Measurements from ENCODE around the gene ATP6V1F. TPM values are rescaled to one million over a fixed set of nuclear protein-coding genes. Genes with fewer than 3 reads are reported as not detected.

The ATP6V1F gene
- total RNA-seq, 2 experiments from 2014 or later: 127 to 158 TPM

- ATAC-seq (no peak), DNase-seq (no peak)
- H3K4me3 Mint-ChIP-seq: no peak overlapping the region
- no peaks in the 10 kb centered on the region for H3K4me1 Mint-ChIP-seq
- H3K9me3 Mint-ChIP-seq (ENCODE audit: low read depth): no peaks in the 10 kb centered on the region
- CTCF ChIA-PET: no interaction called here
- H3K36me3 Mint-ChIP-seq: no peaks in the 10 kb centered on the region
- no peaks in the 10 kb centered on the region for H3K27me3 Mint-ChIP-seq
- H3K27ac Mint-ChIP-seq: no peak overlapping the region
Observed at GRCh38 chr7:128848289-128849155, 14.1 kb upstream of the ATP6V1F start.

GRCh38 chr7:128849156-128849515, 13.5 kb upstream of the ATP6V1F start:
- Mint-ChIP-seq H3K4me1 (no peaks in the 10 kb centered on the region), H3K27me3 (no peaks in the 10 kb centered on the region), H3K36me3 (no peaks in the 10 kb centered on the region), H3K4me3 (no peak overlapping the region), H3K27ac (no peak overlapping the region), H3K9me3 (ENCODE audit: low read depth) (no peaks in the 10 kb centered on the region)
- CTCF ChIA-PET: no interaction called here
- no peak for DNase-seq
- ATAC-seq: no peak

- DNase-seq (no peak), ATAC-seq (no peak)
- Mint-ChIP-seq H3K36me3 (no peaks in the 10 kb centered on the region), H3K4me3 (no peak overlapping the region), H3K27ac (no peak overlapping the region), H3K4me1 (no peaks in the 10 kb centered on the region), H3K9me3 (ENCODE audit: low read depth) (no peaks in the 10 kb centered on the region), H3K27me3 (no peaks in the 10 kb centered on the region)
- CTCF ChIA-PET: interaction anchor here (0.8 kb wide), 1 partner anchor 33 kb away, joined by 3 read pairs; no protein-coding TSS in a partner anchor
Observed at GRCh38 chr7:128849804-128850490, 12.7 kb upstream of the ATP6V1F start.

GRCh38 chr7:128852537-128853254, 10.0 kb upstream of the ATP6V1F start:
- Mint-ChIP-seq H3K36me3 (no peaks in the 10 kb centered on the region), H3K27me3 (no peaks in the 10 kb centered on the region), H3K27ac (no peak overlapping the region), H3K4me1 (no peaks in the 10 kb centered on the region), H3K4me3 (no peak overlapping the region), H3K9me3 (ENCODE audit: low read depth) (no peaks in the 10 kb centered on the region)
- CTCF ChIA-PET: no interaction called here
- DNase-seq: no peak
- ATAC-seq: no peak

- ATAC-seq: no peak
- CTCF ChIA-PET: no interaction called here
- H3K27me3 Mint-ChIP-seq: no peaks in the 10 kb centered on the region
- no peaks in the 10 kb centered on the region for H3K4me1 Mint-ChIP-seq
- H3K27ac Mint-ChIP-seq: no peak overlapping the region
- no peak for DNase-seq
- no peak overlapping the region for H3K4me3 Mint-ChIP-seq
- no peaks in the 10 kb centered on the region for H3K9me3 Mint-ChIP-seq (ENCODE audit: low read depth)
- H3K36me3 Mint-ChIP-seq: no peaks in the 10 kb centered on the region
Observed at GRCh38 chr7:128853799-128854198, 8.9 kb upstream of the ATP6V1F start.

- DNase-seq (no peak), ATAC-seq (no peak)
- Mint-ChIP-seq H3K4me3 (no peak overlapping the region), H3K36me3 (no peaks in the 10 kb centered on the region), H3K27ac (no peak overlapping the region), H3K9me3 (ENCODE audit: low read depth) (no peaks in the 10 kb centered on the region), H3K27me3 (no peaks in the 10 kb centered on the region), H3K4me1 (no peaks in the 10 kb centered on the region)
- CTCF ChIA-PET: no interaction called here
Observed at GRCh38 chr7:128854396-128854795, 8.3 kb upstream of the ATP6V1F start.

GRCh38 chr7:128855559-128855958, 7.1 kb upstream of the ATP6V1F start:
- H3K36me3 Mint-ChIP-seq: no peaks in the 10 kb centered on the region
- H3K4me3 Mint-ChIP-seq: no peak overlapping the region
- H3K4me1 Mint-ChIP-seq: no peaks in the 10 kb centered on the region
- DNase-seq (no peak), ATAC-seq (no peak)
- no peaks in the 10 kb centered on the region for H3K9me3 Mint-ChIP-seq (ENCODE audit: low read depth)
- no peaks in the 10 kb centered on the region for H3K27me3 Mint-ChIP-seq
- CTCF ChIA-PET: interaction anchor here (0.7 to 1.2 kb wide), 2 partner anchors 25 to 272 kb away, joined by 3 to 4 read pairs; no protein-coding TSS in a partner anchor
- no peak overlapping the region for H3K27ac Mint-ChIP-seq

- DNase-seq (no peak), ATAC-seq (no peak)
- H3K27ac Mint-ChIP-seq: peak overlapping the region; percentile 28
- CTCF ChIA-PET: interaction anchor here (0.7 to 1.2 kb wide), 2 partner anchors 24 to 273 kb away, joined by 3 to 4 read pairs; no protein-coding TSS in a partner anchor
- H3K27me3 Mint-ChIP-seq: no peaks in the 10 kb centered on the region
- peaks cover 2% of the 10 kb centered on the region for H3K4me1 Mint-ChIP-seq
- no peaks in the 10 kb centered on the region for H3K9me3 Mint-ChIP-seq (ENCODE audit: low read depth)
- no peaks in the 10 kb centered on the region for H3K36me3 Mint-ChIP-seq
- no peak overlapping the region for H3K4me3 Mint-ChIP-seq
Observed at GRCh38 chr7:128856001-128856718, 6.5 kb upstream of the ATP6V1F start.

- CTCF ChIA-PET: no interaction called here
Observed at GRCh38 chr7:128858380-128859231, 4.0 kb upstream of the ATP6V1F start.

GRCh38 chr7:128859232-128860157, 3.2 kb upstream of the ATP6V1F start:
- CTCF ChIA-PET: interaction anchor here (5.6 kb wide), 1 partner anchor 22 kb away, joined by 107 read pairs; no protein-coding TSS in a partner anchor
- peaks cover 15% of the 10 kb centered on the region for H3K4me1 Mint-ChIP-seq

More at GRCh38 chr7:128858380-128859231, 4.0 kb upstream of the ATP6V1F start:
- Mint-ChIP-seq H3K36me3 (no peaks in the 10 kb centered on the region), H3K27me3 (no peaks in the 10 kb centered on the region), H3K27ac (no peak overlapping the region), H3K4me3 (no peak overlapping the region), H3K4me1 (peaks cover 11% of the 10 kb centered on the region), H3K9me3 (ENCODE audit: low read depth) (no peaks in the 10 kb centered on the region)
- DNase-seq (no peak), ATAC-seq (no peak)

GRCh38 chr7:128860158-128861073, 2.2 kb upstream of the ATP6V1F start:
- no peak overlapping the region for H3K27ac Mint-ChIP-seq
- H3K27me3 Mint-ChIP-seq: no peaks in the 10 kb centered on the region
- no peaks in the 10 kb centered on the region for H3K36me3 Mint-ChIP-seq
- H3K4me3 Mint-ChIP-seq: no peak overlapping the region
- no peaks in the 10 kb centered on the region for H3K9me3 Mint-ChIP-seq (ENCODE audit: low read depth)
- CTCF ChIA-PET: interaction anchor here (0.9 to 5.6 kb wide), 3 partner anchors 21 to 473 kb away, joined by 3 to 107 read pairs (median 4); no protein-coding TSS in a partner anchor
- DNase-seq (no peak), ATAC-seq (no peak)
- H3K4me1 Mint-ChIP-seq: peaks cover 15% of the 10 kb centered on the region

More at GRCh38 chr7:128859232-128860157, 3.2 kb upstream of the ATP6V1F start:
- H3K4me3 Mint-ChIP-seq: no peak overlapping the region
- no peaks in the 10 kb centered on the region for H3K9me3 Mint-ChIP-seq (ENCODE audit: low read depth)
- no peak for DNase-seq
- no peaks in the 10 kb centered on the region for H3K36me3 Mint-ChIP-seq
- H3K27me3 Mint-ChIP-seq: no peaks in the 10 kb centered on the region
- ATAC-seq: no peak
- no peak overlapping the region for H3K27ac Mint-ChIP-seq
